Measurements from ENCODE around the gene VPS35.

DNA sequence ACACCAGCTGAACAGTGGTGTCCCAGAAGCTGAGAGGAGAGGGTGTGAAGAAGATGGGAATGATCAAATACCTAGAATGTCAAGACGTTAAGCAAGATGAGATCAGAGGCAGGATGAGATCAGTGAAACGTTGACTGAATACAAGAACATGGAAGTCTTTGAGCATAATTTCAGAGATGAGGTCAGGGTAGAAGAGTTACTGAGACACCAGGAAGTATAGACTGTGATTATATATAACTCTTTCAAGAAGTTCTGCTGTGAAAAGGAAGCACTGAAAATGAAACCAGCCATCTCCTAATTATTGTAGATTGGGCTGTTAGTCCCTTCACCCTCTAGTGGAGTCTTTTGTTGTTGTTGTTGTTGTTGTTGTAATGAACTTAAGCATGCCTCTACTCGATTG lies 76.9 kb downstream of the VPS35 start:
- no peak for TF ChIP-seq CTCF (IDR thresholded peaks at IDR 0.05)
- no peak for TF ChIP-seq POLR2A (IDR thresholded peaks at IDR 0.05)
